Parathyroid adenoma (tissue), 2 donors: Measurements from ENCODE around the gene STOML2.
"Not testable (repeated sequence)": the region's sequence is repeated elsewhere in the genome, so short reads cannot be mapped to it uniquely, and the experiment has no call there.

Source experiments
- H2AFZ ChIP-seq: fragments of 300-600 bp; sonication (generic); one replicate; pipeline ENCODE4 v1.7.0; 2017; ENCODE audit warnings: antibody characterized with exemption, mild to moderate bottlenecking
- H3K27ac ChIP-seq: fragments of 300-600 bp; sonication (generic); one replicate; pipeline ENCODE4 v1.7.0; 2017
- H3K27me3 ChIP-seq: fragments of 300-600 bp; sonication (generic); one replicate; pipeline ENCODE4 v1.7.0; 2017; ENCODE audit warnings: low read length; ENCODE audit not compliant: control insufficient read depth, insufficient read depth
- H3K36me3 ChIP-seq: fragments of 300-600 bp; sonication (generic); one replicate; pipeline ENCODE4 v1.7.0; 2017; ENCODE audit warnings: low read length; ENCODE audit not compliant: control insufficient read depth, insufficient read depth
- H3K4me1 ChIP-seq: fragments of 300-600 bp; sonication (generic); one replicate; pipeline ENCODE4 v1.7.0; 2017; ENCODE audit warnings: control low read depth
- H3K4me2 ChIP-seq: fragments of 300-600 bp; sonication (generic); one replicate; pipeline ENCODE4 v1.7.0; 2017; ENCODE audit warnings: low read length
- H3K4me3 ChIP-seq: fragments of 300-600 bp; sonication (generic); one replicate; pipeline ENCODE4 v1.7.0; 2017; ENCODE audit warnings: low read depth, low read length
- H3K79me2 ChIP-seq: fragments of 300-600 bp; sonication (generic); one replicate; pipeline ENCODE4 v1.7.0; 2017; ENCODE audit warnings: control low read depth
- H3K9ac ChIP-seq: fragments of 300-600 bp; sonication (generic); one replicate; pipeline ENCODE4 v1.7.0; 2017; ENCODE audit warnings: mild to moderate bottlenecking
- H3K9me3 ChIP-seq: fragments of 300-600 bp; sonication (generic); one replicate; pipeline ENCODE4 v1.7.0; 2017; ENCODE audit warnings: low read length; ENCODE audit not compliant: control insufficient read depth
- CTCF ChIP-seq: fragments of 300-600 bp; sonication (generic); IDR thresholded peaks from one replicate; pipeline ENCODE4 v1.7.0; 2017; ENCODE audit warnings: antibody characterized with exemption, mild to moderate bottlenecking
- donor health status: primary hyperparathyroidism.

Gene STOML2

GRCh38 chr9:35102769-35103659, at the start of gene STOML2:
STOML2 (minus strand) TSS chr9:35103131; CDS start chr9:35103094, 37 bp downstream.
- Histone ChIP-seq H3K4me1 (peaks cover 9% of the 10 kb centered on the region), H3K79me2 (peaks cover 3% of the 10 kb centered on the region), H3K9ac (peak within 1 kb of the TSS; percentile 28), H3K27me3 (no peaks in the 10 kb centered on the region), H3K36me3 (no peaks in the 10 kb centered on the region), H3K27ac (peak within 1 kb of the TSS; percentile 84), H3K4me2 (peak within 1 kb of the TSS; percentile 74), H3K4me3 (peak within 1 kb of the TSS; percentile 68), H3K9me3 (no peaks in the 10 kb centered on the region), H2AFZ (peak within 1 kb of the TSS; percentile 89)
- TF ChIP-seq CTCF = no peak

GRCh38 chr9:35147941-35148563, 45.1 kb upstream of the STOML2 start:
- not testable (repeated sequence) for H3K9me3 ChIP-seq, H3K4me3 ChIP-seq, H3K4me2 ChIP-seq, H2AFZ ChIP-seq, H3K9ac ChIP-seq, H3K27me3 ChIP-seq, H3K36me3 ChIP-seq, H3K4me1 ChIP-seq, H3K27ac ChIP-seq, H3K79me2 ChIP-seq

GRCh38 chr9:35142037-35142436, 39.1 kb upstream of the STOML2 start:
- H3K9ac ChIP-seq = no peak overlapping the region
- no peaks in the 10 kb centered on the region for H3K27me3 ChIP-seq
- no peak overlapping the region for H3K4me2 ChIP-seq
- H3K4me3 ChIP-seq = no peak overlapping the region
- H3K27ac ChIP-seq = no peak overlapping the region
- H3K79me2 ChIP-seq = no peaks in the 10 kb centered on the region
- no peak overlapping the region for H2AFZ ChIP-seq
- no peaks in the 10 kb centered on the region for H3K4me1 ChIP-seq
- H3K36me3 ChIP-seq = no peaks in the 10 kb centered on the region
- no peak for TF ChIP-seq CTCF
- no peaks in the 10 kb centered on the region for H3K9me3 ChIP-seq

GRCh38 chr9:35140093-35140492, 37.2 kb upstream of the STOML2 start:
- no peak overlapping the region for H3K27ac ChIP-seq
- H3K79me2 ChIP-seq = no peaks in the 10 kb centered on the region
- no peak overlapping the region for H2AFZ ChIP-seq
- H3K9ac ChIP-seq = no peak overlapping the region
- no peaks in the 10 kb centered on the region for H3K27me3 ChIP-seq
- H3K4me1 ChIP-seq = no peaks in the 10 kb centered on the region
- no peaks in the 10 kb centered on the region for H3K36me3 ChIP-seq
- no peaks in the 10 kb centered on the region for H3K9me3 ChIP-seq
- H3K4me3 ChIP-seq = no peak overlapping the region
- H3K4me2 ChIP-seq = no peak overlapping the region
- no peak for TF ChIP-seq CTCF

- H3K27ac ChIP-seq = no peak overlapping the region
Measured at GRCh38 chr9:35136866-35137265, 33.9 kb upstream of the STOML2 start.

More at GRCh38 chr9:35136866-35137265, 33.9 kb upstream of the STOML2 start:
- H3K9ac ChIP-seq = no peak overlapping the region
- H3K9me3 ChIP-seq = no peaks in the 10 kb centered on the region
- no peak overlapping the region for H3K4me3 ChIP-seq
- no peaks in the 10 kb centered on the region for H3K27me3 ChIP-seq
- no peaks in the 10 kb centered on the region for H3K79me2 ChIP-seq
- H2AFZ ChIP-seq = no peak overlapping the region
- no peaks in the 10 kb centered on the region for H3K4me1 ChIP-seq
- TF ChIP-seq CTCF = no peak
- no peak overlapping the region for H3K4me2 ChIP-seq
- H3K36me3 ChIP-seq = no peaks in the 10 kb centered on the region
